ENCODE measurements around the gene DUS2. TPM values are rescaled to one million over a fixed set of nuclear protein-coding genes. Genes with fewer than 3 reads are reported as not detected.

Gene DUS2
- total RNA-seq, 1 experiment from 2014 or later, result 27.3 TPM

DNA sequence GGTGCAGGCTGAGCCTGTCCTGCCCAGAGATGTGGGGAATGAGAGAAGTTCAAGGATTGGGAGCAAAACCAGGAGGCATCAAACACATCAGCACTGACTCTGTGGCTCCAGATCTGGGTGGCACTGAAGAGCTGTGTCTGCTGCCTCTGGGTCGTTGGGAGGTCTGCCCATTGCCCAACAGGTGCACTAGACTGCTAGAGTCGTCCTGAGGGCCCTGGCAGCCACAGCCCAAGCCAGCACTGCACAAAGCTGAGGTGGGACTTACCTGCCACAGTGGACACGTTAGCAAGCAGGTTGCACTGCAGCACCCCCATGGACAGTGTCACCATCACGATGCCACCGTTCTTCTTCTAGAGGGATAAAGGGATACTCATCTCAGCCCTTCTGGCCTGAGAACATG, 46.1 kb upstream of the DUS2 start:
- Histone ChIP-seq H3K4me3 (replicated peaks in 1 of 2; ENCODE audit: low read depth in 1 of 2, low read length in 2 of 2) (no peak overlapping the region), H3K27me3 (ENCODE audit: insufficient read depth, low read length) (no peaks in the 10 kb centered on the region), H3K27ac (ENCODE audit: low read depth, low read length) (no peak overlapping the region), H3K9me3 (ENCODE audit: control insufficient read depth in 1 of 2, insufficient read depth in 1 of 2, low read depth in 1 of 2, low read length in 2 of 2) (no peaks in the 10 kb centered on the region), H3K4me1 (ENCODE audit: control insufficient read depth in 1 of 2, insufficient read depth in 2 of 2, low read length in 2 of 2) (no peaks in the 10 kb centered on the region), H3K9me2 (ENCODE audit: insufficient read depth) (no peaks in the 10 kb centered on the region), H3K36me3 (ENCODE audit: control insufficient read depth in 1 of 2, insufficient read depth in 2 of 2, low read length in 2 of 2) (no peaks in the 10 kb centered on the region), H4K20me1 (ENCODE audit: insufficient read depth) (no peaks in the 10 kb centered on the region), H2AFZ (ENCODE audit: low read depth, low read length, poor library complexity, severe bottlenecking) (no peak overlapping the region), H3K79me2 (ENCODE audit: insufficient read depth, low read length) (no peaks in the 10 kb centered on the region), H3K9ac (ENCODE audit: low read length) (no peak overlapping the region), H3K4me2 (ENCODE audit: low read length) (no peak overlapping the region)
- intact Hi-C loops (cut with micrococcal nuclease), result no loop called here
- ChIA-PET RAD21 (ENCODE audit: low non-redundant PET in 1 of 2, low total read pairs in 2 of 2, uncharacterized antibody in 2 of 2, unreplicated experiment in 2 of 2) (no interaction called here), CTCF (no interaction called here), POLR2A (no interaction called here)
- TF ChIP-seq, protein P1, sequence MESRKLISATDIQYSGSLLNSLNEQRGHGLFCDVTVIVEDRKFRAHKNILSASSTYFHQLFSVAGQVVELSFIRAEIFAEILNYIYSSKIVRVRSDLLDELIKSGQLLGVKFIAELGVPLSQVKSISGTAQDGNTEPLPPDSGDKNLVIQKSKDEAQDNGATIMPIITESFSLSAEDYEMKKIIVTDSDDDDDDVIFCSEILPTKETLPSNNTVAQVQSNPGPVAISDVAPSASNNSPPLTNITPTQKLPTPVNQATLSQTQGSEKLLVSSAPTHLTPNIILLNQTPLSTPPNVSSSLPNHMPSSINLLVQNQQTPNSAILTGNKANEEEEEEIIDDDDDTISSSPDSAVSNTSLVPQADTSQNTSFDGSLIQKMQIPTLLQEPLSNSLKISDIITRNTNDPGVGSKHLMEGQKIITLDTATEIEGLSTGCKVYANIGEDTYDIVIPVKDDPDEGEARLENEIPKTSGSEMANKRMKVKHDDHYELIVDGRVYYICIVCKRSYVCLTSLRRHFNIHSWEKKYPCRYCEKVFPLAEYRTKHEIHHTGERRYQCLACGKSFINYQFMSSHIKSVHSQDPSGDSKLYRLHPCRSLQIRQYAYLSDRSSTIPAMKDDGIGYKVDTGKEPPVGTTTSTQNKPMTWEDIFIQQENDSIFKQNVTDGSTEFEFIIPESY (IDR thresholded peaks at IDR 0.05; ENCODE audit: extremely low read depth, insufficient replicate concordance, low read length), result no peak
- no peak for TF ChIP-seq CEBPB (IDR thresholded peaks at IDR 0.05; ENCODE audit: low read depth)
- no peak for TF ChIP-seq ZFX (IDR thresholded peaks at IDR 0.05)
- TF ChIP-seq YY1 (IDR thresholded peaks at IDR 0.05; ENCODE audit: extremely low read depth, insufficient replicate concordance, low read depth, low read length), result no peak
- no peak for TF ChIP-seq EZH2phosphoT487 (IDR thresholded peaks at IDR 0.05; ENCODE audit: borderline replicate concordance)
- TF ChIP-seq TCF7L2 (IDR thresholded peaks at IDR 0.05; ENCODE audit: borderline replicate concordance, extremely low read depth, insufficient read depth, insufficient read length), result no peak
- no peak for TF ChIP-seq JUND (IDR thresholded peaks at IDR 0.05)
- TF ChIP-seq CTCF (IDR thresholded peaks at IDR 0.05 in 2 of 3, conservative IDR thresholded peaks at IDR 0.05 in 1 of 3; ENCODE audit: borderline replicate concordance in 1 of 3, insufficient read depth in 1 of 3, low read depth in 2 of 3, low read length in 2 of 3), result no peak
- no peak for TF ChIP-seq POLR2A (IDR thresholded peaks at IDR 0.05; ENCODE audit: borderline replicate concordance, extremely low read depth, insufficient read depth, insufficient read length)
- no peak for TF ChIP-seq ELF1 (IDR thresholded peaks at IDR 0.05; ENCODE audit: borderline replicate concordance, low read depth)
- no peak for TF ChIP-seq EZH2 (IDR thresholded peaks at IDR 0.05)
- TF ChIP-seq POLR2AphosphoS5 (IDR thresholded peaks at IDR 0.05; ENCODE audit: low read depth, low read length), result no peak
- TF ChIP-seq MAX (IDR thresholded peaks at IDR 0.05), result no peak
- TF ChIP-seq CBX3 (IDR thresholded peaks at IDR 0.05; ENCODE audit: low read depth), result no peak
- TF ChIP-seq ZNF274 (IDR thresholded peaks at IDR 0.05; ENCODE audit: low read depth, low read length), result no peak
- TF ChIP-seq SRF (IDR thresholded peaks at IDR 0.05; ENCODE audit: low read depth), result no peak
- TF ChIP-seq FOSL1 (IDR thresholded peaks at IDR 0.05; ENCODE audit: low read depth), result no peak
- ATAC-seq, result no peak
- no peak for DNase-seq (ENCODE audit: low read depth, low spot score)
- BruUV-seq (replicated peaks), result no TSS peak

Measured in HCT116 (cell line).